ENCODE measurements around the gene RPL5. TPM values are rescaled to one million over a fixed set of nuclear protein-coding genes. Genes with fewer than 3 reads are reported as not detected.

RPL5 gene
- total RNA-seq, 2 donors from 2014 or later: 749 to 786 TPM

GRCh38 chr1:92855236-92855635, 23.4 kb downstream of the RPL5 start:
- DNase-seq: no peak
- no peak for TF ChIP-seq CTCF (IDR thresholded peaks at IDR 0.05)
- Histone ChIP-seq H3K36me3 (no peaks in the 10 kb centered on the region), H3K4me1 (no peaks in the 10 kb centered on the region), H3K27ac (no peak overlapping the region), H3K9me3 (no peaks in the 10 kb centered on the region), H3K4me3 (no peak overlapping the region), H3K27me3 (no peaks in the 10 kb centered on the region), H3K9ac (ENCODE audit: low read depth in 2 of 2, low read length in 2 of 2) (no peak overlapping the region)
- intact Hi-C loops (cut with DNase I): loop anchor here (5.0 kb wide), 1 partner anchor 207 kb away; no protein-coding TSS in a partner anchor

GRCh38 chr1:92857817-92858216, 26.0 kb downstream of the RPL5 start:
- Histone ChIP-seq H3K9me3 (no peaks in the 10 kb centered on the region), H3K36me3 (no peaks in the 10 kb centered on the region), H3K27me3 (no peaks in the 10 kb centered on the region), H3K4me1 (no peaks in the 10 kb centered on the region), H3K9ac (ENCODE audit: low read depth in 2 of 2, low read length in 2 of 2) (peak overlapping the region in 1 of 2 donors; percentile 28), H3K4me3 (no peak overlapping the region), H3K27ac (peak overlapping the region; percentile 3)
- DNase-seq: peak; percentile 49
- no peak for TF ChIP-seq CTCF (IDR thresholded peaks at IDR 0.05)
- intact Hi-C loops (cut with DNase I): loop anchor here (2.0 to 5.0 kb wide), 3 partner anchors 103 to 204 kb away; partner anchors contain the start of gene DIPK1A

- Histone ChIP-seq H3K27ac (no peak overlapping the region), H3K27me3 (no peaks in the 10 kb centered on the region), H3K9ac (ENCODE audit: low read depth in 2 of 2, low read length in 2 of 2) (peak overlapping the region in 1 of 2 donors; percentile 7), H3K4me1 (no peaks in the 10 kb centered on the region), H3K4me3 (peak overlapping the region; percentile 11), H3K9me3 (no peaks in the 10 kb centered on the region), H3K36me3 (no peaks in the 10 kb centered on the region)
- TF ChIP-seq CTCF (IDR thresholded peaks at IDR 0.05): peak; percentile 92
- intact Hi-C loops (cut with DNase I): loop anchor here (2.0 to 5.0 kb wide), 3 partner anchors 102 to 204 kb away; partner anchors contain the start of gene DIPK1A
- peak; percentile 82 for DNase-seq
Observed at GRCh38 chr1:92858564-92859399, 26.9 kb downstream of the RPL5 start.

GRCh38 chr1:92859400-92860039, 27.7 kb downstream of the RPL5 start:
- H3K4me1 ChIP-seq: no peaks in the 10 kb centered on the region
- H3K9ac ChIP-seq (ENCODE audit: low read depth in 2 of 2, low read length in 2 of 2): peak overlapping the region in 1 of 2 donors; percentile 7
- H3K27ac ChIP-seq: no peak overlapping the region
- no peak for DNase-seq
- no peak for TF ChIP-seq CTCF (IDR thresholded peaks at IDR 0.05)
- no peaks in the 10 kb centered on the region for H3K36me3 ChIP-seq
- H3K9me3 ChIP-seq: no peaks in the 10 kb centered on the region
- no peaks in the 10 kb centered on the region for H3K27me3 ChIP-seq
- intact Hi-C loops (cut with DNase I): loop anchor here (2.0 to 5.0 kb wide), 3 partner anchors 101 to 203 kb away; partner anchors contain the start of gene DIPK1A
- H3K4me3 ChIP-seq: peak overlapping the region; percentile 11

GRCh38 chr1:92862605-92863004, 30.8 kb downstream of the RPL5 start:
- TF ChIP-seq CTCF (IDR thresholded peaks at IDR 0.05): no peak
- no peaks in the 10 kb centered on the region for H3K9me3 ChIP-seq
- intact Hi-C loops (cut with DNase I): no loop called here
- no peak for DNase-seq
- H3K27ac ChIP-seq: no peak overlapping the region
- H3K27me3 ChIP-seq: no peaks in the 10 kb centered on the region
- no peaks in the 10 kb centered on the region for H3K4me1 ChIP-seq
- no peaks in the 10 kb centered on the region for H3K36me3 ChIP-seq
- no peak overlapping the region for H3K4me3 ChIP-seq
- H3K9ac ChIP-seq (ENCODE audit: low read depth in 2 of 2, low read length in 2 of 2): no peak overlapping the region

Measured in colonic mucosa (tissue), 4 donors.